Ishikawa (cell line): ENCODE data around the gene TBCD.

Experiments
- CEBPB ChIP-seq: IDR thresholded peaks from 2 replicates; pipeline ENCODE4 v1.6.1; 2012
- CREB1 ChIP-seq: IDR thresholded peaks from 2 replicates; pipeline ENCODE4 v1.6.1; 2012; ENCODE audit warnings: low read depth
- EGR1 ChIP-seq: IDR thresholded peaks from 2 replicates; pipeline ENCODE4 v1.6.1; 2012
- EP300 ChIP-seq: IDR thresholded peaks from 2 replicates; pipeline ENCODE4 v1.6.1; 2012; ENCODE audit warnings: borderline replicate concordance
- FOXM1 ChIP-seq: IDR thresholded peaks from 2 replicates; pipeline ENCODE4 v1.6.1; 2012; ENCODE audit warnings: low read depth, borderline replicate concordance
- NFIC ChIP-seq: IDR thresholded peaks from 2 replicates; pipeline ENCODE4 v1.6.1; 2012
- RAD21 ChIP-seq: IDR thresholded peaks from 2 replicates; pipeline ENCODE4 v1.6.1; 2012; ENCODE audit warnings: low read depth
- TAF1 ChIP-seq: IDR thresholded peaks from 2 replicates; pipeline ENCODE4 v1.6.1; 2012; ENCODE audit warnings: low read depth, mild to moderate bottlenecking
- TCF12 ChIP-seq: IDR thresholded peaks from 2 replicates; pipeline ENCODE4 v1.6.1; 2012; ENCODE audit warnings: low read depth
- TEAD4 ChIP-seq: IDR thresholded peaks from 2 replicates; pipeline ENCODE4 v1.6.1; 2012
- YY1 ChIP-seq: IDR thresholded peaks from 2 replicates; pipeline ENCODE4 v1.6.1; 2012; ENCODE audit warnings: low read depth
- ZBTB7A ChIP-seq: IDR thresholded peaks from 2 replicates; pipeline ENCODE4 v1.6.1; 2012; ENCODE audit warnings: low read depth
- TF ChIP-seq, protein P1 (sequence below): IDR thresholded peaks from 2 replicates; pipeline ENCODE4 v1.6.1; 2012; ENCODE audit warnings: low read depth, mild to moderate bottlenecking
- TF ChIP-seq, protein P2 (sequence below): IDR thresholded peaks from 2 replicates; pipeline ENCODE4 v1.6.1; 2012

GRCh38 chr17:82865274-82865673, 113.4 kb downstream of the TBCD start:
- no peak for TF ChIP-seq EP300
- no peak for TF ChIP-seq RAD21
- no peak for TF ChIP-seq TEAD4
- TF ChIP-seq TCF12, result no peak
- TF ChIP-seq YY1, result no peak
- TF ChIP-seq CREB1, result no peak
- TF ChIP-seq, protein P1, sequence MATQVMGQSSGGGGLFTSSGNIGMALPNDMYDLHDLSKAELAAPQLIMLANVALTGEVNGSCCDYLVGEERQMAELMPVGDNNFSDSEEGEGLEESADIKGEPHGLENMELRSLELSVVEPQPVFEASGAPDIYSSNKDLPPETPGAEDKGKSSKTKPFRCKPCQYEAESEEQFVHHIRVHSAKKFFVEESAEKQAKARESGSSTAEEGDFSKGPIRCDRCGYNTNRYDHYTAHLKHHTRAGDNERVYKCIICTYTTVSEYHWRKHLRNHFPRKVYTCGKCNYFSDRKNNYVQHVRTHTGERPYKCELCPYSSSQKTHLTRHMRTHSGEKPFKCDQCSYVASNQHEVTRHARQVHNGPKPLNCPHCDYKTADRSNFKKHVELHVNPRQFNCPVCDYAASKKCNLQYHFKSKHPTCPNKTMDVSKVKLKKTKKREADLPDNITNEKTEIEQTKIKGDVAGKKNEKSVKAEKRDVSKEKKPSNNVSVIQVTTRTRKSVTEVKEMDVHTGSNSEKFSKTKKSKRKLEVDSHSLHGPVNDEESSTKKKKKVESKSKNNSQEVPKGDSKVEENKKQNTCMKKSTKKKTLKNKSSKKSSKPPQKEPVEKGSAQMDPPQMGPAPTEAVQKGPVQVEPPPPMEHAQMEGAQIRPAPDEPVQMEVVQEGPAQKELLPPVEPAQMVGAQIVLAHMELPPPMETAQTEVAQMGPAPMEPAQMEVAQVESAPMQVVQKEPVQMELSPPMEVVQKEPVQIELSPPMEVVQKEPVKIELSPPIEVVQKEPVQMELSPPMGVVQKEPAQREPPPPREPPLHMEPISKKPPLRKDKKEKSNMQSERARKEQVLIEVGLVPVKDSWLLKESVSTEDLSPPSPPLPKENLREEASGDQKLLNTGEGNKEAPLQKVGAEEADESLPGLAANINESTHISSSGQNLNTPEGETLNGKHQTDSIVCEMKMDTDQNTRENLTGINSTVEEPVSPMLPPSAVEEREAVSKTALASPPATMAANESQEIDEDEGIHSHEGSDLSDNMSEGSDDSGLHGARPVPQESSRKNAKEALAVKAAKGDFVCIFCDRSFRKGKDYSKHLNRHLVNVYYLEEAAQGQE, result no peak
- no peak for TF ChIP-seq CEBPB
- TF ChIP-seq TAF1, result no peak
- TF ChIP-seq, protein P2, sequence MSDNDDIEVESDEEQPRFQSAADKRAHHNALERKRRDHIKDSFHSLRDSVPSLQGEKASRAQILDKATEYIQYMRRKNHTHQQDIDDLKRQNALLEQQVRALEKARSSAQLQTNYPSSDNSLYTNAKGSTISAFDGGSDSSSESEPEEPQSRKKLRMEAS, result no peak
- TF ChIP-seq EGR1, result no peak
- no peak for TF ChIP-seq NFIC
- no peak for TF ChIP-seq ZBTB7A
- TF ChIP-seq FOXM1, result no peak
